Stimulated activated CD8-positive, alpha-beta memory T cell treated with anti-CD3 and anti-CD28 coated beads, Interleukin-4, amount 100 ng/mL, for 48 hours (primary cell): ENCODE data around the gene FNDC4.

Experiments
- DNase-seq: peaks from one replicate; pipeline ENCODE4 v3.0.0-alpha.2; 2020

The FNDC4 gene

DNA sequence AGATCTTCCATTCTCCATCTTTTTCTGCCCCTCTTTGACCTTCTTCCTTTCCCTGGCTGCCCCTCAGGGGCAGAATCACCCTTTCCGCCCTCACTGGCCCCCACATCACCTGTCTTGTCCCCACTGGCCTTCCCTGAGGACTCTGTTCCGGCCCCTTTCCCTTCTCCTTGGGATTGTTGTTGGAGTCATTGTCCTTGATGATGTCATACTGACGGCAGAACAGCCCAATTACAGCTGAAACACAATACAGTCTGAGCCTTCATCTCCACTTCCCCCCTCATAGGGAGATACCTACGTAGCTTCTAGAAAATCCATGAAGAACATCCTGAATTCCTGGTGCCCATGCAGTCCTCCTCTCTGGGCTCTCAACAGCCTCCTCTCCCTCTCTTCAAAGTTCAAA lies 2.4 kb downstream of the FNDC4 start:
- DNase-seq, result no peak

- DNase-seq, result peak; percentile 99
Measured at GRCh38 chr2:27489498-27490397, 5.3 kb downstream of the FNDC4 start, which contains the start of gene IFT172. IFT172 (minus strand) TSS chr2:27489743; CDS start chr2:27489653, 90 bp downstream.

DNA sequence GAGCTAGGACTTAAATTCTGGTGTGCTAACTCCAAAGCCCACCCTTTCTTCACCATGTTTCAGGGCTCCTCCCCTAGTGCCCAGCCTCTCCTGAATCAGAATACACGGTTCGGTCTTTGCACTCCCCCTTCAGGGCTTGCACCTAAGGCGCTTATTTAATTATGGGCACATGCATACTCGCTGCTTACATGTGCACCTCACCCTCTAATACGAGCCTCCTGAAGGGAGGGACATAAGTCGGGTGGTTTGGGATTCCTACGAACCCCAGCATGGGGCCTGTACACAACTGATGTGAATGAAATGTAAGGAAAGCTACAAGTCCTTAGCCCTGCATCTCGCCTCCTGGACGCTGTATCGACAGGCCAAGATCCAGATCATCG lies 5.9 kb downstream of the FNDC4 start:
- DNase-seq, result no peak

GRCh38 chr2:27485496-27485895 lies 9.5 kb downstream of the FNDC4 start:
- DNase-seq, result no peak

- DNase-seq, result no peak
Measured at GRCh38 chr2:27471961-27472360, 23.0 kb downstream of the FNDC4 start.

GRCh38 chr2:27464443-27464842 lies 30.6 kb downstream of the FNDC4 start:
- no peak for DNase-seq

DNA sequence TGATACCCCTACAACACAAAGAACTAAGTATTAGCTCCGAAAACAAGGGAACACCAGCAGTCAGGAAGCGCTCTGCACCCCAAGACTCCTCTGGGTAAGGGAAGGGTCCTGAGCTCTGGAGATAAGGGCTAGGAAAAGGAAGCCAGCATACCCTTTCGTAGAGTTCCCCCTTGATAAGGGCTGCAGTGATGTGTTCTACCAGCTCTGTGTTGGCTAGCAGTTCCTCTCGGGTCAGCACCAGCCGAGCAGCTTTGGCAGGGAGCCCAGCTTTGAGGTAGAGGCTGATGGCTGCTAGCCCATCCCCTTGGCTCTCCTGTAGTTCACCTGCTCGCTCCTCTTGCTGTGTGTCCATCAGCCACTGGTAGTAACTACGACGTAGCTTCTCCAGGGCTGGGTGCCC lies 33.9 kb downstream of the FNDC4 start:
- no peak for DNase-seq

- no peak for DNase-seq
Measured at GRCh38 chr2:27453968-27454367, 41.0 kb downstream of the FNDC4 start.

GRCh38 chr2:27451095-27451494 lies 43.9 kb downstream of the FNDC4 start:
- no peak for DNase-seq

DNA sequence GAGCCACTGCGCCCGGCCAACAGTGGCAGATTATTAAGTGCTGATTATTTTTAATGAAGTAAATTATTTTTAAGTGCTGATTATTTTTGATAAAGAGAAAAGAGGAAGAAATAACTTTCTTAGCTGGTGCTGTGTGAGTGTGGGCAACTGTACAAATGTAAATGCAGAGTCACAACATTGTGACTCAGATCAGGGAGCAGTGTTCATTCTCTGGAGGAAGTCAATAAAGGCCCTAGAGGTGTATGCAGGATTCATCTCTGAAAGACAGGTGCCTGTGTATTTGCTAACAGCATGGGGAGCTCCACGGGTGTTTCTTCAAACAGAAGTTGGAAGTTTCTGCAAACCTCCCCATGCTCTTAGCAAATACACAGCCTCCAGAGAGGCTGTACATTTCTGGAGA lies 46.6 kb downstream of the FNDC4 start:
- no peak for DNase-seq

GRCh38 chr2:27446057-27446456 lies 48.9 kb downstream of the FNDC4 start:
- no peak for DNase-seq

DNA sequence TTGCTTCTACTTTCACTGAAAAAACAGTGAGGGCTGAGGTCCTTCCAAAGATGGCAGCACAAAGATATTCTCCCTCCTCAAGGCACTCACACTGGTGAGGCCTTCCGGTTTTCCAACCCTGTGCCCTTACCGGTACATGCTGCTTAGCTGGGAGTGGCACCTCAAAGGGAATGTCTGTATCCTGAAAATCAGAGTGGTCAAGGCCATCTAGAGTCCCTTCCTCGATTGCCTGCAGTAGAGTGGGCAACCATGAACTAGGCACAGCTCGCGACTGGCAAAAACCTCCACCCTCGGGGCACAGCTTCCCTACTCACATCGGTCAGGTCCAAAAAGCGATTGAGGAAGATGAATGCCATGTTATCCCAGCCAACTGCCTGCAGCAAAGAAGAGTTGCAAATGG lies 49.4 kb downstream of the FNDC4 start:
- DNase-seq, result no peak

GRCh38 chr2:27445155-27445554 lies 49.8 kb downstream of the FNDC4 start:
- DNase-seq, result no peak

- DNase-seq, result no peak
Measured at GRCh38 chr2:27442920-27443282, 52.1 kb downstream of the FNDC4 start.

- DNase-seq, result peak; percentile 36
Measured at GRCh38 chr2:27441958-27442919, 52.8 kb downstream of the FNDC4 start, which contains the start of gene KRTCAP3. KRTCAP3 (plus strand) TSS chr2:27442381; CDS start chr2:27442413, 32 bp downstream.
